ENCODE measurements around the gene ARHGEF11.

ARHGEF11 gene

DNA sequence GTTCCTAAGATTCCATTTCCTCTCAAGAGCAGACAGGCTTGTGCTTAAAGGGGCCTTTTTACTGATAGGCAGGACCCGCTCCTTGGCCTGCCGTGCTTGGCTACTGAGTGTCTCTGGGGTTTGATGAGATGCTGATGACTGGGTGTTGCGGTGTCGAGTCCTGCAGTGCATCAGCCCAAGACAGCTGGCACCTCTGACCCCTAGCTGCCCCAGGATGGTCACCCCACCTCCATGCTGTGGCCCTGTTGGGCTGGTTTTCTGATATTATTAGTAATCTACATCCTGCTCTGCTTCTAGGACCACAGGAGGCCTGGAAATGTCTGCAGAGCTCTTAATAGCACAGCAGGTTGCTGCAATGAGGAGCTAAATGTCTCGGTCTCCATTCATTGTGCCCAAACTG is 96.4 kb downstream of the ARHGEF11 start:
- DNase-seq (ENCODE audit: low read depth), result no peak

- no peak for DNase-seq (ENCODE audit: low read depth)
These were observed 96.8 kb downstream of the ARHGEF11 start for GRCh38 chr1:156948708-156949107.

DNA sequence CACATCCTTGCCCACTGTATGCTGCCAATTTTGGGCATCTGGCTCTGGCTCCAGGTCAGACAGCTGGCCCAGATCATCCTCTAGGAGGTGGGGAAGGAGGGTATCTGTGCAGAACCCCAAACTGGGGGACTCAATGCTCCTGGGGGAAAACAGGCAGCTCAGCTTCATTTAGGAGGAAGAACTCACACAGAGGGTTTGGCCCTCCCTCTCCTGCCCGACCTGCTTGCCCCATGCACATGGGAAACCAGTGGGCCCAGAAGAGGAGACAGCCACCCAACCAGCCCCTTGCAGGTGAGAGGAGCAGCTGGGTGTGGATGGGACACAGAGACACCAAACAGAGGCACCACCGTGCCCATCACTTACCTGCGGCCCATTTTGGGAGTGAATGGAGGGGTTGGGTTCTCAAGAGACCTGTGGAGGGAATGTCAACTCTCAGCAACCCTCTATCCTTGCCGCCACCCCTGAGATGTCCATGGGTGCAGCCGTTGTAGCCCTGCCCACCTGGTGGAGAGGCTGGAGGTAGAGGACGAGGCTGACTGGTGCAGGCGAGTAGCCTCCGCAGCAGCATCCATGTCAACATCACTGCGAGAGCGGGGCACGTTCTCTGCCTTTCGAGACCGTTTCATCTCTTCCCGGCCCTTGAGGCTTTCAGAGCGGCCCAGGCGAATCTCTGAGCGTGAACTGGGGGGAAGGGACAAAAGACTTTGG is 97.6 kb downstream of the ARHGEF11 start:
- no peak for DNase-seq (ENCODE audit: low read depth)

- no peak for DNase-seq (ENCODE audit: low read depth)
These were observed 98.4 kb downstream of the ARHGEF11 start for GRCh38 chr1:156947127-156947526.

DNA sequence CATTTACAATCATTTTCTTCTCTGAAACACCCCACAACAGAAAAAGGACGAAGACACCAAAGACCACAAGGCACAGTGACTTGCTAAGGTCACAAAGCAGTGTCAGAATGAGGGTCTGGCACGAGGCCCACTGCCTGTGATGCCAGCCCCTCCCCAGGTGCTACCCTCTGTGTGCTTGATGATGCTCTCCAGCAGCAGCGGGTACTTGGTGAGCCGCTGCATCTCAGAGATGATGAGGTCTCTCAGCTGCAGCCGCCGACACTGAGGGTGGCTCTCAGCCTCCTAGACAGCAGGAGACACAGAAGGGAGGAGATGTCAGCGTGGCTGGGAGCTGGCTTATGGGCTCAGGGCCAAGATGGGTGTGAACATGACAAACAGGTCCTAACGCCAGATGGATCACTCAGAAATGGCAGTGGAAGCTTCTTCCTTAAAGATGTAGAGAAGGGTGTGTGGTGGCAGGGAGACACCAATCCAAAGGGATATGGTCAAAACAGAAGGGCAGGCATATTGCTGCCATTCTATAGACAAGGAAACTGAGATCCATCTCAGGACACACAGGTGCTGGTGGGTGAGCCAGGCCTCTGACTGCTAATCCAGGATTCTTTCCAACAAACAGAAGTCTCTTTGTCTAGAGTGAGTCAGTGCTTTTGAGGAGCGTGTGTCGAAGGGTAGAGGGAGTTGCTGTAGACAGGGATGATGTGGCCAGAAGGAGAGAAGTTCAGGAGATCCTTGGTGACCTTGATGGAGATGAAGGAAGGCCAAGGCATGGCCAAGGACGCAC is 99.5 kb downstream of the ARHGEF11 start:
- no peak for DNase-seq (ENCODE audit: low read depth)

GRCh38 chr1:156944848-156945247 is 100.7 kb downstream of the ARHGEF11 start:
- DNase-seq (ENCODE audit: low read depth), result no peak

GRCh38 chr1:156944268-156944667 is 101.3 kb downstream of the ARHGEF11 start:
- DNase-seq (ENCODE audit: low read depth), result no peak

DNA sequence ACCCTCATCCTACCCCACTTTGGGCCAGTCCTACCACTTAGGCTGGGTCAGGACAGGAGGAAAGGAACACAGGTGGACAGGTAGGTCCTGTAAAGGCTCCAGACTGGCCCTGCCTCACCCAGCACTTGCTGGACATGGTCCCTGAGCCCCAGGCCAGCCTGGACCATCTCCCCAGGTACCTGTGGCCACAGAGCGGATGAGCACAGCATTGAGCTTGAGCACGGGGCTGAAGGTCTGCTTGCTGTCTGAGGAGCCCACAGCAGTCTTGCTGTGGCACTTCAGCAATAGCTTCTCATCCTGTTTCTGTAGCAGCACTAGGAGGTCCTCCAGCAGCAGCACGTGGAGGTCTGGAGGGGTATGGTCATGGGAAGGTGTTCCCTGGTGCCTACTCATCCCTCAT is 101.8 kb downstream of the ARHGEF11 start:
- DNase-seq (ENCODE audit: low read depth), result no peak

- no peak for DNase-seq (ENCODE audit: low read depth)
These were observed 103.0 kb downstream of the ARHGEF11 start for GRCh38 chr1:156942576-156942975.

DNA sequence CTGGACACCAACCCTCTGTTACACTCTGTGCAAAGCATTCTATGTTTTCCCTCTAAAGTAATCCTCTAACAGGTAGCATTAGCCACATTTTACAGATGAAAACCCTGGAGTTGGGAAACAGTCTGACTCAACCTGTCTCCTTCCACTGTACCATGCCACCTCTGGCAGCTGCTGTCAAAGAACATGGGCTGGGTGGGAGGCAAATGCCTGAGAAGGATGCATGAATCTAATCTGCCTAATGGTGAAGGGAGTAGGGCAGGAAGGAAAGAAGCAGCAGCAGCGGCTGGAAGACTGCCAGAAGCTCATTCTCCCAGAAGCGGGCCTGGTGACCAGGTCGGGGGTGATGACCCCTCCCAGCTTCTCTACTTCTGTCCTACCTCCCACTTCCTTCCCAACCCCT is 103.4 kb downstream of the ARHGEF11 start:
- DNase-seq (ENCODE audit: low read depth), result no peak

- no peak for DNase-seq (ENCODE audit: low read depth)
These were observed 103.9 kb downstream of the ARHGEF11 start for GRCh38 chr1:156941675-156942074.

GRCh38 chr1:156939786-156940334 is 105.7 kb downstream of the ARHGEF11 start:
- no peak for DNase-seq (ENCODE audit: low read depth)

GRCh38 chr1:156938813-156939212 is 106.7 kb downstream of the ARHGEF11 start:
- DNase-seq (ENCODE audit: low read depth), result no peak

GRCh38 chr1:156937883-156938282 is 107.7 kb downstream of the ARHGEF11 start:
- no peak for DNase-seq (ENCODE audit: low read depth)

GRCh38 chr1:156936721-156937220 is 108.8 kb downstream of the ARHGEF11 start:
- DNase-seq (ENCODE audit: low read depth), result no peak

DNA sequence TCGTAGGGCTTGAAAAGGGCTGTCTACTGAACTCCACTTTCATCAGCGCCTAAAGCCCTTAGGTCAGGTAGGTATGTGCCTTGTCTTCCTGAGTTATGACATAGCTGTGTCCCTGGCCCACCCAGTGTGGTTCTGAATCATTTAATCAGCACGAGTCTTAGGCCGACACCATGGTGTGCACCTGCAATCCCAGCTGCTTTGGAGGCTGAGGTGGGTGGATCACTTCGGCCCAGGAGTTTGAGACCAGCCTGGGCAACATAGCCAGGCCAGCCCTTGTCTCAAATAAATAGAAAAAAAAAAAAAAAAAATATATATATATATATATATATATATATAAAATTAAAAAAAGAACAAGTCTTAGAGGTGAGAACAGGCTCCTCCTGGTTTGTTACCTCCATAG is 109.4 kb downstream of the ARHGEF11 start:
- DNase-seq (ENCODE audit: low read depth), result no peak

DNA sequence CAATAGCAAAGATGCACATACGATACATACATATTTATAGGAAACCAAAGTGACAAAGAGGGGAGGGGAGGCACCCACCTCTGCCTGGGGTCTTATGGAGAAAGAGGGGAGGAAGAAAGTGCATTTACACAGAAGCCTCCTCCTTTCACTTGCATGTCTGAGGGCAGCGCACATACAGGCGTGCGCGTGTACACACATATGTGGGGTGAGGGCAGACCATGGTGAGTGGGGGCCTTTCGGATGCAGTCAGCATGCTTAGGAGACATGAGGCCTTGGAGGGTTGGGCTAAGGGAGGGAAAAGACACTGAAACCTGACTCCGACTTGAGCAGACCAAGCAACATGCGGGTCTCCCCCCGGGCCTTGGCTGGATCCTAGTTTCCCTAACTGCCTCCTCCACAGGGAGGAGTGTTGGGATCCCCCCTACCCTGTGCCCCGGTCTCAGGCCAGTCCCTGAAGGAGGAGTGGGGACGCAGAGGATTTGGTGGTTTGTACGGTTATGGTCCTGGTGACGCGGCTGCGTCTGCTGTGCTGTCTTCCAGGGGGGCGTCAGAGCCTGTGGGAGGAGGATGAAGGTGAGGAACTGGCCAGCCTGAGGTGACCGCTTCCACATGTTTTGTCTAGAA is 109.9 kb downstream of the ARHGEF11 start:
- no peak for DNase-seq (ENCODE audit: low read depth)

DNA sequence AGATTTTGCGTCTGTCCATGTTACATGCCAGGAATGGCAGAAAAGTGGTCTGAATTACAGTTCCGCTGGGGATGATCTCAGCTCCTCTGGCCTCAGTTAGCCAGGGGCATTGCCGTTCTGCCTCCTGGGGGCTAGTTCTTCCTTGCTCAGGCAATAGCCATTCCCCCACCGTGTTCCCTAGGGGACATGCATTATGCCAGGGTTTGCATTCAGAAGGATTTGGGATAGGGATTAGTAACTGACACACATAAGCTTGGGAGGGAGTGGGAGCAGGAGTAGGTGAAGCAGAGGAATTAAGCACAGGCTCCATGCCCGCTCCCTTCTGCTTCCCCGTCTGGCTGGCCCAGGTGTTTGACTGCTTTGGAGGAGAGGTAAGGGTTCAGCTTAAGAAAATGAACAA is 112.4 kb downstream of the ARHGEF11 start:
- no peak for DNase-seq (ENCODE audit: low read depth)

GRCh38 chr1:156931974-156932710 is 113.4 kb downstream of the ARHGEF11 start:
- no peak for DNase-seq (ENCODE audit: low read depth)

- no peak for DNase-seq (ENCODE audit: low read depth)
These were observed 114.2 kb downstream of the ARHGEF11 start for GRCh38 chr1:156931211-156931952.

DNA sequence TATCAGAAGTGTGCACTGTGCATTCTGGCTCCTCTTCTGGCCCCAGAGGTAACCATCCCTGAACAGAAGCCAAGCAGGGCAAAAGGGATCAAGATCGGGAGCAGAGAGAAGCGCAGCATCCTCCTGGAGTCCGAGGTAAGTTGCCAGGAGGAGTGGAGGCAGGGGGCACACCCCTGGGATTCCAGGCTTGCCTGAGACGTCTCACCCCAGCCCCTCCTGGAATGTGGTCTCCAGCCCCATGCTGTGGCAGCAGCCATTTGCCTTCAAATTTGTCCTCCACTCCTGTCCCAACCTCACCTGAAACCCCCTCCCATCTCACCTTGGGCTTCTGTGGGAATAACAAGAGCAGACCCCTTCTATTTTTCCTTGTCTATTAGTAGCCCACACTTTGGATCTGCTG is 115.1 kb downstream of the ARHGEF11 start:
- DNase-seq (ENCODE audit: low read depth), result no peak
